Measurements from ENCODE around the gene STAT2.

DNA sequence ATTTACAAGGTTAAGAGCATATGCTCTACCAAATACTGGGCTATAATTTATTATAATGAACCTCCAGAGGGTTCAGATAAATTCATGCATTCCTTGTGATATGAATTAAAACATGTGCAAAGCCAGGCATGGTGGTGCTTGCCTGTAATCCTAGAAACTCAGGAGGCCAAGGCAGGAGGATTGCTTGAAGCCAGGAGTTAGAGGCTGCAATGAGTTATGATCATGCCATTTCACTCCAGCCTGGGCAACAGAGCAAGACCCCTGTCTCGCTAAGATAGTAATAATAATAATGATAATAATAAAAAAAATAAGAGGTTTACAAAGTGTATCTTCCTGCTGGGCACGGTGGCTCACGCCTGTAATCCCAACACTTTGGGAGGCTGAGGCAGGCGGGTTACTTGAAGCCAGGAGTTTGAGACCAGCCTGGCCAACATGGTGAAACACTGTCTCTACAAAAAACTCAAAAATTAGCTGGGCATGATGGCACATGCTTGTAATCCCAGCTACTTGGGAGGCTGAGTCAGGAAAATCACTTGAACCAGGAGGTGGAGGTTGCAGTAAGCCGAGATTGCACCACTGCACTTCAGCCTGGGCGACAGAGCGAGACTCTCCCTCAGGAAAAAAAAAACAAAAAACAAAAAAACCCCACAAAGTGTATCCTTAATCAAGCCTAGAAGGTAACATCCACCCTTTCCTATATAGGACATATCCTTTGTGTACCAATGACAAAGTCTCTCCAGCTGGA is 52.5 kb downstream of the STAT2 start:
- TF ChIP-seq POLR2A (IDR thresholded peaks at IDR 0.05; ENCODE audit: extremely low read depth, insufficient read length): no peak
- TF ChIP-seq, protein P1, sequence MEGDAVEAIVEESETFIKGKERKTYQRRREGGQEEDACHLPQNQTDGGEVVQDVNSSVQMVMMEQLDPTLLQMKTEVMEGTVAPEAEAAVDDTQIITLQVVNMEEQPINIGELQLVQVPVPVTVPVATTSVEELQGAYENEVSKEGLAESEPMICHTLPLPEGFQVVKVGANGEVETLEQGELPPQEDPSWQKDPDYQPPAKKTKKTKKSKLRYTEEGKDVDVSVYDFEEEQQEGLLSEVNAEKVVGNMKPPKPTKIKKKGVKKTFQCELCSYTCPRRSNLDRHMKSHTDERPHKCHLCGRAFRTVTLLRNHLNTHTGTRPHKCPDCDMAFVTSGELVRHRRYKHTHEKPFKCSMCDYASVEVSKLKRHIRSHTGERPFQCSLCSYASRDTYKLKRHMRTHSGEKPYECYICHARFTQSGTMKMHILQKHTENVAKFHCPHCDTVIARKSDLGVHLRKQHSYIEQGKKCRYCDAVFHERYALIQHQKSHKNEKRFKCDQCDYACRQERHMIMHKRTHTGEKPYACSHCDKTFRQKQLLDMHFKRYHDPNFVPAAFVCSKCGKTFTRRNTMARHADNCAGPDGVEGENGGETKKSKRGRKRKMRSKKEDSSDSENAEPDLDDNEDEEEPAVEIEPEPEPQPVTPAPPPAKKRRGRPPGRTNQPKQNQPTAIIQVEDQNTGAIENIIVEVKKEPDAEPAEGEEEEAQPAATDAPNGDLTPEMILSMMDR (IDR thresholded peaks at IDR 0.05; ENCODE audit: low read depth, low read length): no peak
- TF ChIP-seq, protein P2, sequence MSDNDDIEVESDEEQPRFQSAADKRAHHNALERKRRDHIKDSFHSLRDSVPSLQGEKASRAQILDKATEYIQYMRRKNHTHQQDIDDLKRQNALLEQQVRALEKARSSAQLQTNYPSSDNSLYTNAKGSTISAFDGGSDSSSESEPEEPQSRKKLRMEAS (IDR thresholded peaks at IDR 0.05; ENCODE audit: low read depth, low read length): no peak
- TF ChIP-seq MYC (IDR thresholded peaks at IDR 0.05; ENCODE audit: low read depth, low read length): no peak
